ENCODE results near the gene RYR3. TPM values are rescaled to one million over a fixed set of nuclear protein-coding genes. Genes with fewer than 3 reads are reported as not detected.
A peak's percentile ranks its signal among the peaks of the same experiment; 100 is the strongest.

The RYR3 gene
- total RNA-seq, 2 experiments from 2014 or later, result 0.06 to 0.32 TPM

GRCh38 chr15:33785366-33785765 is 474.6 kb downstream of the RYR3 start:
- POLR2A ChIA-PET, result no interaction called here
- Histone ChIP-seq H4K20me1 (ENCODE audit: insufficient read depth, low read length) (no peaks in the 10 kb centered on the region), H3K4me1 (ENCODE audit: insufficient read depth, low read length, poor library complexity, severe bottlenecking) (peaks cover 27% of the 10 kb centered on the region), H3K36me3 (ENCODE audit: insufficient read depth, low read length) (no peaks in the 10 kb centered on the region), H3K9me3 (ENCODE audit: low read length) (no peaks in the 10 kb centered on the region), H3K27ac (ENCODE audit: low read depth, low read length, poor library complexity, severe bottlenecking) (no peak overlapping the region), H3K4me2 (ENCODE audit: low read length) (no peak overlapping the region), H2AFZ (ENCODE audit: low read length) (no peak overlapping the region), H3K4me3 (ENCODE audit: low read depth, low read length, poor library complexity, severe bottlenecking) (no peak overlapping the region), H3K9me2 (ENCODE audit: insufficient read depth, low read length) (no peaks in the 10 kb centered on the region), H3K79me2 (ENCODE audit: insufficient read depth, low read depth, low read length) (no peaks in the 10 kb centered on the region)
- no peak for TF ChIP-seq CTCF (conservative IDR thresholded peaks at IDR 0.05; ENCODE audit: low read length)
- TF ChIP-seq EZH2phosphoT487 (IDR thresholded peaks at IDR 0.05; ENCODE audit: borderline replicate concordance, low read depth, low read length), result no peak
- intact Hi-C loops (cut with micrococcal nuclease; ENCODE audit: unreplicated experiment), result no loop called here
- CTCF ChIA-PET (ENCODE audit: unreplicated experiment), result no interaction called here
- no TSS peak for BruUV-seq (replicated peaks)
- no peak for DNase-seq (ENCODE audit: low spot score)

- H4K20me1 ChIP-seq (ENCODE audit: insufficient read depth, low read length), result no peaks in the 10 kb centered on the region
- TF ChIP-seq CTCF (conservative IDR thresholded peaks at IDR 0.05; ENCODE audit: low read length), result no peak
- TF ChIP-seq EZH2phosphoT487 (IDR thresholded peaks at IDR 0.05; ENCODE audit: borderline replicate concordance, low read depth, low read length), result no peak
- H2AFZ ChIP-seq (ENCODE audit: low read length), result peak overlapping the region; percentile 41; the same call in 1 of the 2 replicates
- no peak for DNase-seq (ENCODE audit: low spot score)
- H3K9me3 ChIP-seq (ENCODE audit: low read length), result no peaks in the 10 kb centered on the region
- H3K36me3 ChIP-seq (ENCODE audit: insufficient read depth, low read length), result no peaks in the 10 kb centered on the region
- no TSS peak for BruUV-seq (replicated peaks)
- H3K4me1 ChIP-seq (ENCODE audit: insufficient read depth, low read length, poor library complexity, severe bottlenecking), result no peaks in the 10 kb centered on the region
- H3K27ac ChIP-seq (ENCODE audit: low read depth, low read length, poor library complexity, severe bottlenecking), result no peak overlapping the region
- no peaks in the 10 kb centered on the region for H3K79me2 ChIP-seq (ENCODE audit: insufficient read depth, low read depth, low read length)
- H3K4me2 ChIP-seq (ENCODE audit: low read length), result no peak overlapping the region
- H3K9me2 ChIP-seq (ENCODE audit: insufficient read depth, low read length), result no peaks in the 10 kb centered on the region
- CTCF ChIA-PET (ENCODE audit: unreplicated experiment), result no interaction called here
- H3K4me3 ChIP-seq (ENCODE audit: low read depth, low read length, poor library complexity, severe bottlenecking), result no peak overlapping the region
- intact Hi-C loops (cut with micrococcal nuclease; ENCODE audit: unreplicated experiment), result no loop called here
- POLR2A ChIA-PET, result no interaction called here
These were observed 478.3 kb downstream of the RYR3 start for GRCh38 chr15:33788906-33789540.

- ChIA-PET POLR2A (no interaction called here), CTCF (ENCODE audit: unreplicated experiment) (no interaction called here)
- Histone ChIP-seq H4K20me1 (ENCODE audit: insufficient read depth, low read length) (no peaks in the 10 kb centered on the region), H3K9me3 (ENCODE audit: low read length) (no peaks in the 10 kb centered on the region), H3K79me2 (ENCODE audit: insufficient read depth, low read depth, low read length) (no peaks in the 10 kb centered on the region), H3K36me3 (ENCODE audit: insufficient read depth, low read length) (no peaks in the 10 kb centered on the region), H3K4me1 (ENCODE audit: insufficient read depth, low read length, poor library complexity, severe bottlenecking) (no peaks in the 10 kb centered on the region), H3K9me2 (ENCODE audit: insufficient read depth, low read length) (no peaks in the 10 kb centered on the region), H3K4me3 (ENCODE audit: low read depth, low read length, poor library complexity, severe bottlenecking) (no peak overlapping the region), H3K4me2 (ENCODE audit: low read length) (no peak overlapping the region), H2AFZ (ENCODE audit: low read length) (no peak overlapping the region), H3K27ac (ENCODE audit: low read depth, low read length, poor library complexity, severe bottlenecking) (no peak overlapping the region)
- intact Hi-C loops (cut with micrococcal nuclease; ENCODE audit: unreplicated experiment), result no loop called here
- TF ChIP-seq CTCF (conservative IDR thresholded peaks at IDR 0.05; ENCODE audit: low read length) (no peak), EZH2phosphoT487 (IDR thresholded peaks at IDR 0.05; ENCODE audit: borderline replicate concordance, low read depth, low read length) (no peak)
- BruUV-seq (replicated peaks), result no TSS peak
- DNase-seq (ENCODE audit: low spot score), result no peak
These were observed 483.7 kb downstream of the RYR3 start for GRCh38 chr15:33794453-33794852.

Measured in OCI-LY7 (cell line).